Tibial artery (tissue), 4 donors: ENCODE results near the gene SLC41A2.
"Not testable (repeated sequence)": the region's sequence is repeated elsewhere in the genome, so short reads cannot be mapped to it uniquely, and the experiment has no call there.

ENCODE experiments used
- DNase-seq, 2 donors: peaks; one replicate each; pipeline ENCODE4 v3.0.0-alpha.2; 2019
- H3K27ac ChIP-seq, 2 donors: fragments of 200-600 bp; sonication (generic) in 1 of 2; 1 replicate in 1 of 2; 2 replicates in 1 of 2; pipeline ENCODE4 v1.5.1; 2018 to 2019; ENCODE audit warnings: mild to moderate bottlenecking in 1 of 2
- H3K27me3 ChIP-seq, 2 donors: fragments of 200-600 bp; sonication (generic) in 1 of 2; one replicate each; pipeline versions ENCODE4 v1.5.1 to v1.6.0; 2016 to 2019
- H3K36me3 ChIP-seq, 3 donors: fragments of 200-600 bp; sonication (generic) in 2 of 3; one replicate each; pipeline ENCODE4 v1.5.1; 2016 to 2019; ENCODE audit warnings: mild to moderate bottlenecking in 2 of 3
- H3K4me1 ChIP-seq, 4 donors: fragments of 200-600 bp; sonication (generic) in 2 of 4; 1 replicate in 3 of 4; 2 replicates in 1 of 4; pipeline ENCODE4 v1.5.1; 2016 to 2019
- H3K4me3 ChIP-seq, 2 donors: fragments of 200-600 bp; sonication (generic) in 1 of 2; 1 replicate in 1 of 2; 2 replicates in 1 of 2; pipeline ENCODE4 v1.5.1; 2018 to 2019; ENCODE audit warnings: mild to moderate bottlenecking in 2 of 2
- H3K9me3 ChIP-seq, 3 donors: fragments of 200-600 bp; sonication (generic) in 1 of 3; one replicate each; pipeline ENCODE4 v1.5.1; 2016 to 2019
- intact Hi-C: fragments of 100-400 bp; cut with DNase I; formaldehyde crosslinking; loops from one replicate; pipeline ENCODE4 v1.15.0; 2023; ENCODE audit warnings: low total_unique reads
- TF ChIP-seq, protein P1 (sequence below), 2 experiments: fragments of 200-600 bp in 1 of 2; fragments of 450-650 bp in 1 of 2; IDR thresholded peaks; one replicate each; pipeline ENCODE4 v1.5.1; 2017 to 2019; ENCODE audit warnings: antibody characterized with exemption in 2 of 2, mild to moderate bottlenecking in 1 of 2, moderate library complexity in 1 of 2

SLC41A2 gene

DNA sequence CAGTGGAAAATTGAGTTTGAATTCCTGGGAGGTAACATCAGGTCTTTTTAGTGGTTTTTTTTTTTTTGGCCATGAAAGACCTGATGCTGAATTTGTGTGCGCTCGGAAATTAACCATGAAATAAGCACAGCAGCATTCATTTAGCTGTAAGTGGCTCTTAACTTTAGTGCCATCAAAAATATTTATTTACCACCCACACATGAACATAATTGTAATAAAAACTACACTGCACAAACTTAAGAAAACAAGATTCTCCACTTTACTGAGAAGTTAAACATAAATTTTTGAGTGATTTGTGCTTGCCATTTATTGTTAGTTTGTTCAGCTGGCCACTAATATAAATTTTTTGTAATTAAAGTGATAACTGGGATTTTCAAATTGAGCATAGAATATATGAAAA is 2.4 kb downstream of the SLC41A2 start:
- DNase-seq, result no peak
- H3K27me3 ChIP-seq, result no peaks in the 10 kb centered on the region
- intact Hi-C loops, result no loop called here
- no peaks in the 10 kb centered on the region for H3K36me3 ChIP-seq
- H3K4me3 ChIP-seq, result no peak overlapping the region
- peaks cover 0 to 64% (median 16%) of the 10 kb centered on the region in 4 donors for H3K4me1 ChIP-seq
- H3K27ac ChIP-seq, result peak overlapping the region; percentile 91 to 95
- TF ChIP-seq, protein P1, sequence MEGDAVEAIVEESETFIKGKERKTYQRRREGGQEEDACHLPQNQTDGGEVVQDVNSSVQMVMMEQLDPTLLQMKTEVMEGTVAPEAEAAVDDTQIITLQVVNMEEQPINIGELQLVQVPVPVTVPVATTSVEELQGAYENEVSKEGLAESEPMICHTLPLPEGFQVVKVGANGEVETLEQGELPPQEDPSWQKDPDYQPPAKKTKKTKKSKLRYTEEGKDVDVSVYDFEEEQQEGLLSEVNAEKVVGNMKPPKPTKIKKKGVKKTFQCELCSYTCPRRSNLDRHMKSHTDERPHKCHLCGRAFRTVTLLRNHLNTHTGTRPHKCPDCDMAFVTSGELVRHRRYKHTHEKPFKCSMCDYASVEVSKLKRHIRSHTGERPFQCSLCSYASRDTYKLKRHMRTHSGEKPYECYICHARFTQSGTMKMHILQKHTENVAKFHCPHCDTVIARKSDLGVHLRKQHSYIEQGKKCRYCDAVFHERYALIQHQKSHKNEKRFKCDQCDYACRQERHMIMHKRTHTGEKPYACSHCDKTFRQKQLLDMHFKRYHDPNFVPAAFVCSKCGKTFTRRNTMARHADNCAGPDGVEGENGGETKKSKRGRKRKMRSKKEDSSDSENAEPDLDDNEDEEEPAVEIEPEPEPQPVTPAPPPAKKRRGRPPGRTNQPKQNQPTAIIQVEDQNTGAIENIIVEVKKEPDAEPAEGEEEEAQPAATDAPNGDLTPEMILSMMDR (IDR thresholded peaks at IDR 0.05), result no peak
- H3K9me3 ChIP-seq, result no peaks in the 10 kb centered on the region

DNA sequence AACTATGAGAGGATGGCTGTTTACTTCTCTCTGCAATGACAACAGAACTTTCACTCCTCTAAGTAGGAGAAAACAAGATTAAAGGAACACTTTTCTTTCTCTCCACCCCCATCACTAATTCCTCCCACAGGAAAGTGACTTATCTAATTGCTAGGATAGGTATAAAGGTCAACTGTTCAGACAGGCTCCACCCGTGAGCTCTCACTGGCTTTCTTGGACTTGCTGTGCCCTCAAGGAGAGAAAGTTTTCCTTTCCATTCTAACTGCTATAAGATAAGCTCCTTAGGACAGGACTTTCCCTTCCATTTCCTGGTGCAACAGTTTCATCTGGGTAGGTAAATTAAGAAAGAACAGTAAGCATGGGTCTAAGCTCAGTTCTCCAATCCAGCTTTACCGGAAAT is 4.8 kb downstream of the SLC41A2 start:
- TF ChIP-seq, protein P1 (IDR thresholded peaks at IDR 0.05), result no peak
- peak overlapping the region; percentile 65 to 74 for H3K27ac ChIP-seq
- no peaks in the 10 kb centered on the region for H3K36me3 ChIP-seq
- no peaks in the 10 kb centered on the region for H3K9me3 ChIP-seq
- no peak for DNase-seq
- intact Hi-C loops, result no loop called here
- H3K27me3 ChIP-seq, result no peaks in the 10 kb centered on the region
- peaks cover 0 to 47% (median 7%) of the 10 kb centered on the region in 4 donors for H3K4me1 ChIP-seq
- no peak overlapping the region for H3K4me3 ChIP-seq

DNA sequence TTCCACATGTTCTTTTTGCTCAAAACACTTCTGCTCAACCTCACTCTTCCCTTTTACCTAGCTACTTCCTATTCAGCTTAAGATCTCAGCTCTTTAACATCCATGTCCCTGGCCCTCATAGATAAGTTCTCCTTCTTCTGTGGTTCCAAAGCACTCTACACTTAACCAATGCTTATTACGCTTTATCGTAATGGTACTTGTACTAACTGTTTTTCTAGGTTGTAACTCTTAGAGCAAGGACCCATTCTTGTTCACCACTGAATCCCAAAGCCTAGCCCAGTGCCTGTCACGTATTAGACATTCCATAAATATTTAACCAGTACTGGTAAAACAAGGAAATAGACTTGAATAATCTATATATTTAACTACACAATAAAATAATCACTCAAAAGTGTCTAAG is 5.3 kb downstream of the SLC41A2 start:
- H3K36me3 ChIP-seq, result no peaks in the 10 kb centered on the region
- intact Hi-C loops, result no loop called here
- TF ChIP-seq, protein P1 (IDR thresholded peaks at IDR 0.05), result no peak
- peak overlapping the region; percentile 65 to 74 for H3K27ac ChIP-seq
- H3K4me1 ChIP-seq, result peaks cover 0 to 47% (median 7%) of the 10 kb centered on the region in 4 donors
- no peaks in the 10 kb centered on the region for H3K27me3 ChIP-seq
- H3K9me3 ChIP-seq, result no peaks in the 10 kb centered on the region
- no peak for DNase-seq
- H3K4me3 ChIP-seq, result no peak overlapping the region

DNA sequence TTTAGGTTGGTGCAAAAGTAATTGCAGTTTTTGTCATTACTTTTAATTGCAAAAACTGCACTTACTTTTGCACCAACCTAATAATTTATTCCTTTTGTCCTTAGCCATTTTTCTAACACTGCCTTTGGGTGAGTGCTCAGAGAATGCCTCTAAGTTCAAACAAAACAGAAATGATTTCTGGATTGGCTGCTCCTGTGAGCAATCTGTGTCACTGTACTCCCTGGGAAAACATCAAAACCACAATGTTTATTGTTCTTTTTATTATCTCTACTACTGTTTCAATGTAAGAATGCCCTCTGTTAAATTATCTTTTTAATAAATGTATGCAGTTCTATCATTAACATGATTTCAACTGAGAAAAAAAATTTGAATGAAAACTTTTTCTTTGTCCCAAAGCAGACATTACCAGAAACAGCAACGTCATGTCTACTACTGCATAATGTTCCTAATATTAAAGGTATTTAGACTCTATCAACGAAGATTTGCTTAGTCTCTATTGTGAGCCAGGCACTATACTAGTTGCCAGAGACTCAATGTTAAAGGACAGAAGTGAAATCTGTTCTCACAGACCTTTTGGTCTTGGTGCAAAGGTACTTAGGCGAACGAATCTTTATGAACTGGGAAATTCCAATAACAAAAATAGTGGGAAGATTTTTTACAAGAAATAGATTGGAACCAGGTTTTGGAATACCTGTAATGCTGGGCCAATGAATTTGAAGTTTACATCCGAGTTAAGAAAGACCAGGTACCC is 6.2 kb downstream of the SLC41A2 start:
- peaks cover 0 to 47% (median 7%) of the 10 kb centered on the region in 4 donors for H3K4me1 ChIP-seq
- H3K9me3 ChIP-seq, result no peaks in the 10 kb centered on the region
- intact Hi-C loops, result no loop called here
- TF ChIP-seq, protein P1 (IDR thresholded peaks at IDR 0.05), result no peak
- DNase-seq, result no peak
- no peaks in the 10 kb centered on the region for H3K27me3 ChIP-seq
- no peaks in the 10 kb centered on the region for H3K36me3 ChIP-seq
- no peak overlapping the region for H3K4me3 ChIP-seq
- H3K27ac ChIP-seq, result peak overlapping the region; percentile 65 to 74

DNA sequence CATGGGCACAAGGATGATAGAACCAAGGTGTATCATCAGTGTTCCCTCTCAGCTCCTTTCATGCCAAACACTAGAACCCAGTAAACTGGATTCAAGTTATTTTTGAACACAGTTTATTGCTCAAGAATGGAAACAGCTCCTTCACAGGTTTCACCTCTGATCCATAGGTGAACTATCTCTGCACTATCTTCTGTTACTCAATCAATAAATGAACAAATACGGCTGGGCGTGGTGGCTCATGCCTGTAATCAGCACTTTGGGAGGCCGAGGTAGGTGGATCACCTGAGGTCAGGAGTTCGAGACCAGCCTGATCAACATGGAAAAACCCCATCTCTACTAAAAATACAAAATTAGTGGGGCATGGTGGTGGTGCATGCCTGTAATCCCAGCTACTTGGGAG is 9.4 kb downstream of the SLC41A2 start:
- peaks cover 0 to 27% (median 5%) of the 10 kb centered on the region in 4 donors for H3K4me1 ChIP-seq
- H3K36me3 ChIP-seq, H3K27me3 ChIP-seq, H3K27ac ChIP-seq, intact Hi-C loops, DNase-seq, H3K9me3 ChIP-seq, H3K4me3 ChIP-seq: not testable (repeated sequence)

DNA sequence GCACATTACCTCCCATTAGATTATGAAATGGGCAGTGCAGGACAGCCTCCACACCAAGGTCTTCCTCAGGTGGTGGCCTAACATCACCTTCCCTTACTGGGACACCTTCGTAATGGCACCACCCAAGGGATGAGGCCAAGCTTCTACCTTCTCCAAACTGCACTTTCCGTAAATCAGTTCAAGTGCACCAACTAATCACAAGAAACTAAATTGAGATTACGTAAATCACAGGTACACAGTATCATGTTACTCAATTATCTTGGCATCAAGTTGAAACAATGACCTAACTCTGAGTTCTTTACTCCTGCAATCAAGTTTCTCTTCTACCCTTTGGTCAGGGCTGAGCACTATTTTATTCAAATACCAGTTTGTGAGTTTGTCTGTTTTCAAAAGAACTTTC is 13.8 kb downstream of the SLC41A2 start:
- Histone ChIP-seq H3K4me3 (no peak overlapping the region), H3K27me3 (no peaks in the 10 kb centered on the region), H3K36me3 (no peaks in the 10 kb centered on the region), H3K9me3 (no peaks in the 10 kb centered on the region), H3K27ac (no peak overlapping the region), H3K4me1 (peaks cover 0 to 1% (median under 1%) of the 10 kb centered on the region in 4 donors)
- TF ChIP-seq, protein P1 (IDR thresholded peaks at IDR 0.05), result no peak
- intact Hi-C loops, result no loop called here
- no peak for DNase-seq

DNA sequence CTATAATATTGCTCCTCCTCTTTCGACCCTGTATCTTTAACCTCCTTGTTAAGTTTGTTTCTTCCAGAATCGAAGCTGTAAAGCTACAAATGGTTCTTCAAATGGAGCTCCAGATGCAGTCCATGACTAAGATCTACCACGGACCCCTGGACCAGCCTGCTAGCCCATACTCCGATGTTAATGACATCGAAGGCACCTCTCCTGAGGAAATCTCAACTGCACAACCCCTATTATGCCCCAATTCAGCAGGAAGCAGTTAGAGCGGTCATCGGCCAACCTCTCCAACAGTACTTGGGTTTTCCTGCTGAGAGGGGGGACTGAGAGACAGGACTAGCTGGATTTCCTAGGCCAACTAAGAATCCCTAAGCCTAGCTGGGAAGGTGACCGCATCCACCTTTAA is 14.7 kb downstream of the SLC41A2 start:
- H3K4me3 ChIP-seq, H3K27me3 ChIP-seq, intact Hi-C loops, H3K36me3 ChIP-seq, H3K4me1 ChIP-seq, H3K9me3 ChIP-seq, H3K27ac ChIP-seq, DNase-seq: not testable (repeated sequence)
